ENCODE data around the gene FEZF2. TPM values are rescaled to one million over a fixed set of nuclear protein-coding genes. Genes with fewer than 3 reads are reported as not detected.

The FEZF2 gene
- total RNA-seq, 1 experiment from 2014 or later: not detected

- Histone ChIP-seq H2AFZ (ENCODE audit: low read length) (no peak overlapping the region), H3K4me3 (ENCODE audit: low read length) (no peak overlapping the region), H3K9ac (ENCODE audit: low read length) (no peak overlapping the region), H3K36me3 (ENCODE audit: low read depth, low read length) (no peaks in the 10 kb centered on the region), H3F3A (ENCODE audit: low read length, unreplicated experiment) (no peaks in the 10 kb centered on the region), H3K9me3 (ENCODE audit: low read length) (no peaks in the 10 kb centered on the region), H3K27ac (ENCODE audit: low read length) (no peak overlapping the region), H4K20me1 (ENCODE audit: low read length) (no peaks in the 10 kb centered on the region), H3K79me2 (ENCODE audit: low read length) (no peaks in the 10 kb centered on the region), H3K27me3 (ENCODE audit: low read length) (no peaks in the 10 kb centered on the region), H3K9me2 (replicated peaks; ENCODE audit: low read length) (no peaks in the 10 kb centered on the region), H3K4me2 (ENCODE audit: low read length) (no peak overlapping the region), H3K4me1 (ENCODE audit: insufficient read depth, low read length) (no peaks in the 10 kb centered on the region)
- no peak for TF ChIP-seq EZH2 (IDR thresholded peaks at IDR 0.05; ENCODE audit: low read length, unreplicated experiment)
- TF ChIP-seq, protein P1, sequence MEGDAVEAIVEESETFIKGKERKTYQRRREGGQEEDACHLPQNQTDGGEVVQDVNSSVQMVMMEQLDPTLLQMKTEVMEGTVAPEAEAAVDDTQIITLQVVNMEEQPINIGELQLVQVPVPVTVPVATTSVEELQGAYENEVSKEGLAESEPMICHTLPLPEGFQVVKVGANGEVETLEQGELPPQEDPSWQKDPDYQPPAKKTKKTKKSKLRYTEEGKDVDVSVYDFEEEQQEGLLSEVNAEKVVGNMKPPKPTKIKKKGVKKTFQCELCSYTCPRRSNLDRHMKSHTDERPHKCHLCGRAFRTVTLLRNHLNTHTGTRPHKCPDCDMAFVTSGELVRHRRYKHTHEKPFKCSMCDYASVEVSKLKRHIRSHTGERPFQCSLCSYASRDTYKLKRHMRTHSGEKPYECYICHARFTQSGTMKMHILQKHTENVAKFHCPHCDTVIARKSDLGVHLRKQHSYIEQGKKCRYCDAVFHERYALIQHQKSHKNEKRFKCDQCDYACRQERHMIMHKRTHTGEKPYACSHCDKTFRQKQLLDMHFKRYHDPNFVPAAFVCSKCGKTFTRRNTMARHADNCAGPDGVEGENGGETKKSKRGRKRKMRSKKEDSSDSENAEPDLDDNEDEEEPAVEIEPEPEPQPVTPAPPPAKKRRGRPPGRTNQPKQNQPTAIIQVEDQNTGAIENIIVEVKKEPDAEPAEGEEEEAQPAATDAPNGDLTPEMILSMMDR (conservative IDR thresholded peaks at IDR 0.05; ENCODE audit: low read depth, low read length): no peak
- TF ChIP-seq EZH2phosphoT487 (IDR thresholded peaks at IDR 0.05; ENCODE audit: borderline replicate concordance, low read length): no peak
- ChIA-PET POLR2A (ENCODE audit: unreplicated experiment) (no interaction called here), CTCF (no interaction called here)
- no TSS peak for BruUV-seq (replicated peaks)
- DNase-seq (no peak), ATAC-seq (no peak)
- intact Hi-C loops (cut with micrococcal nuclease): loop anchor here (1.0 kb wide), 1 partner anchor 227 kb away; no protein-coding TSS in a partner anchor
Observed at GRCh38 chr3:62332017-62332416, 41.3 kb downstream of the FEZF2 start.

GRCh38 chr3:62329971-62330370, 43.4 kb downstream of the FEZF2 start:
- H3K36me3 ChIP-seq (ENCODE audit: low read depth, low read length): no peaks in the 10 kb centered on the region
- H3K9me3 ChIP-seq (ENCODE audit: low read length): no peaks in the 10 kb centered on the region
- no peak overlapping the region for H3K9ac ChIP-seq (ENCODE audit: low read length)
- no peak overlapping the region for H3K4me3 ChIP-seq (ENCODE audit: low read length)
- no peak for DNase-seq
- ChIA-PET POLR2A (ENCODE audit: unreplicated experiment) (no interaction called here), CTCF (no interaction called here)
- no TSS peak for BruUV-seq (replicated peaks)
- TF ChIP-seq, protein P1 (conservative IDR thresholded peaks at IDR 0.05; ENCODE audit: low read depth, low read length): no peak
- no peak for TF ChIP-seq EZH2phosphoT487 (IDR thresholded peaks at IDR 0.05; ENCODE audit: borderline replicate concordance, low read length)
- TF ChIP-seq EZH2 (IDR thresholded peaks at IDR 0.05; ENCODE audit: low read length, unreplicated experiment): no peak
- no peaks in the 10 kb centered on the region for H3K9me2 ChIP-seq (replicated peaks; ENCODE audit: low read length)
- H3K27me3 ChIP-seq (ENCODE audit: low read length): no peaks in the 10 kb centered on the region
- no peak overlapping the region for H2AFZ ChIP-seq (ENCODE audit: low read length)
- H4K20me1 ChIP-seq (ENCODE audit: low read length): no peaks in the 10 kb centered on the region
- ATAC-seq: no peak
- H3K4me1 ChIP-seq (ENCODE audit: insufficient read depth, low read length): no peaks in the 10 kb centered on the region
- intact Hi-C loops (cut with micrococcal nuclease): no loop called here
- no peaks in the 10 kb centered on the region for H3K79me2 ChIP-seq (ENCODE audit: low read length)
- no peak overlapping the region for H3K4me2 ChIP-seq (ENCODE audit: low read length)
- H3F3A ChIP-seq (ENCODE audit: low read length, unreplicated experiment): no peaks in the 10 kb centered on the region
- no peak overlapping the region for H3K27ac ChIP-seq (ENCODE audit: low read length)

- no peaks in the 10 kb centered on the region for H3K36me3 ChIP-seq (ENCODE audit: low read depth, low read length)
- H3K9me3 ChIP-seq (ENCODE audit: low read length): no peaks in the 10 kb centered on the region
- H3K9me2 ChIP-seq (replicated peaks; ENCODE audit: low read length): no peaks in the 10 kb centered on the region
- no peak overlapping the region for H2AFZ ChIP-seq (ENCODE audit: low read length)
- H3K27ac ChIP-seq (ENCODE audit: low read length): no peak overlapping the region
- TF ChIP-seq EZH2 (IDR thresholded peaks at IDR 0.05; ENCODE audit: low read length, unreplicated experiment) (no peak), EZH2phosphoT487 (IDR thresholded peaks at IDR 0.05; ENCODE audit: borderline replicate concordance, low read length) (no peak)
- TF ChIP-seq, protein P1 (conservative IDR thresholded peaks at IDR 0.05; ENCODE audit: low read depth, low read length): no peak
- no TSS peak for BruUV-seq (replicated peaks)
- DNase-seq (peak; percentile 39), ATAC-seq (peak; percentile 97)
- no peak overlapping the region for H3K4me2 ChIP-seq (ENCODE audit: low read length)
- H3K4me3 ChIP-seq (ENCODE audit: low read length): no peak overlapping the region
- intact Hi-C loops (cut with micrococcal nuclease): no loop called here
- no peaks in the 10 kb centered on the region for H3K79me2 ChIP-seq (ENCODE audit: low read length)
- no peaks in the 10 kb centered on the region for H3K27me3 ChIP-seq (ENCODE audit: low read length)
- H3F3A ChIP-seq (ENCODE audit: low read length, unreplicated experiment): no peaks in the 10 kb centered on the region
- no peak overlapping the region for H3K9ac ChIP-seq (ENCODE audit: low read length)
- ChIA-PET CTCF (interaction anchor here (0.6 to 0.7 kb wide), 2 partner anchors 9 to 210 kb away, joined by 3 to 7 read pairs; no protein-coding TSS in a partner anchor), POLR2A (ENCODE audit: unreplicated experiment) (no interaction called here)
- H4K20me1 ChIP-seq (ENCODE audit: low read length): no peaks in the 10 kb centered on the region
- H3K4me1 ChIP-seq (ENCODE audit: insufficient read depth, low read length): no peaks in the 10 kb centered on the region
Observed at GRCh38 chr3:62325896-62326295, 47.5 kb downstream of the FEZF2 start.
